GM12865 (cell line): Measurements from ENCODE around the gene SYNE1.
"Not testable (repeated sequence)": the region's sequence is repeated elsewhere in the genome, so short reads cannot be mapped to it uniquely, and the experiment has no call there.

ENCODE experiments used
- DNase-seq: peaks from one replicate; pipeline ENCODE4 v3.0.0; 2010; ENCODE audit warnings: low read depth
- H3K4me3 ChIP-seq: 2 replicates; pipeline ENCODE4 v1.5.1; 2011; ENCODE audit warnings: mild to moderate bottlenecking, low read depth, low read length, control low read depth
- CTCF ChIP-seq: IDR thresholded peaks from 2 replicates; pipeline ENCODE4 v1.5.1; 2011; ENCODE audit warnings: low read length, control low read depth, low read depth, inconsistent platforms; ENCODE audit not compliant: insufficient read depth; ENCODE audit errors: missing control alignments

SYNE1 gene

GRCh38 chr6:152496731-152497130 is 140.4 kb downstream of the SYNE1 start:
- no peak for TF ChIP-seq CTCF
- DNase-seq: no peak

GRCh38 chr6:152495456-152495855 is 141.7 kb downstream of the SYNE1 start:
- not testable (repeated sequence) for H3K4me3 ChIP-seq, DNase-seq

More at GRCh38 chr6:152496731-152497130, 140.4 kb downstream of the SYNE1 start:
- H3K4me3 ChIP-seq: no peak overlapping the region

GRCh38 chr6:152492281-152492680 is 144.9 kb downstream of the SYNE1 start:
- not testable (repeated sequence) for DNase-seq, H3K4me3 ChIP-seq

GRCh38 chr6:152491501-152491900 is 145.7 kb downstream of the SYNE1 start:
- not testable (repeated sequence) for H3K4me3 ChIP-seq, DNase-seq

- H3K4me3 ChIP-seq, DNase-seq: not testable (repeated sequence)
Measured at GRCh38 chr6:152490971-152491378, 146.2 kb downstream of the SYNE1 start.

- no peak for TF ChIP-seq CTCF
- no peak overlapping the region for H3K4me3 ChIP-seq
- DNase-seq: no peak
Measured at GRCh38 chr6:152484806-152485205, 152.4 kb downstream of the SYNE1 start.

- TF ChIP-seq CTCF: no peak
- no peak for DNase-seq
- H3K4me3 ChIP-seq: no peak overlapping the region
Measured at GRCh38 chr6:152482289-152482688, 154.9 kb downstream of the SYNE1 start.

- no peak overlapping the region for H3K4me3 ChIP-seq
- no peak for DNase-seq
- TF ChIP-seq CTCF: no peak
Measured at GRCh38 chr6:152478377-152479010, 158.7 kb downstream of the SYNE1 start.

- H3K4me3 ChIP-seq: no peak overlapping the region
- TF ChIP-seq CTCF: no peak
- no peak for DNase-seq
Measured at GRCh38 chr6:152474354-152474753, 162.8 kb downstream of the SYNE1 start.
